ENCODE data around the gene ITGA6. TPM values are rescaled to one million over a fixed set of nuclear protein-coding genes. Genes with fewer than 3 reads are reported as not detected.

Gene ITGA6
- total RNA-seq, 2 experiments from 2014 or later, result 0.38 TPM; not detected in 1

GRCh38 chr2:172428832-172429210, 1.4 kb downstream of the ITGA6 start:
- intact Hi-C loops (cut with micrococcal nuclease; ENCODE audit: unreplicated experiment), result loop anchor here (5.0 kb wide), 1 partner anchor 33 kb away; no protein-coding TSS in a partner anchor
- Histone ChIP-seq H3K9me2 (ENCODE audit: insufficient read depth, low read length) (no peaks in the 10 kb centered on the region), H3K36me3 (ENCODE audit: insufficient read depth, low read length) (no peaks in the 10 kb centered on the region), H3K27ac (ENCODE audit: low read depth, low read length, poor library complexity, severe bottlenecking) (no peak overlapping the region), H3K79me2 (ENCODE audit: insufficient read depth, low read depth, low read length) (no peaks in the 10 kb centered on the region), H3K9me3 (ENCODE audit: low read length) (no peaks in the 10 kb centered on the region), H4K20me1 (ENCODE audit: insufficient read depth, low read length) (no peaks in the 10 kb centered on the region), H3K4me1 (ENCODE audit: insufficient read depth, low read length, poor library complexity, severe bottlenecking) (no peaks in the 10 kb centered on the region), H2AFZ (ENCODE audit: low read length) (no peak overlapping the region), H3K4me3 (ENCODE audit: low read depth, low read length, poor library complexity, severe bottlenecking) (no peak overlapping the region), H3K4me2 (ENCODE audit: low read length) (no peak overlapping the region)
- DNase-seq (ENCODE audit: low spot score), result no peak
- ChIA-PET CTCF (ENCODE audit: unreplicated experiment) (no interaction called here), POLR2A (no interaction called here)
- TF ChIP-seq CTCF (conservative IDR thresholded peaks at IDR 0.05; ENCODE audit: low read length) (no peak), EZH2phosphoT487 (IDR thresholded peaks at IDR 0.05; ENCODE audit: borderline replicate concordance, low read depth, low read length) (0 out of 2 replicates have a peak, but pooled peaks have one; percentile 71)
- no TSS peak for BruUV-seq (replicated peaks)

GRCh38 chr2:172429301-172429968, 2.0 kb downstream of the ITGA6 start:
- Histone ChIP-seq H4K20me1 (ENCODE audit: insufficient read depth, low read length) (no peaks in the 10 kb centered on the region), H3K9me3 (ENCODE audit: low read length) (no peaks in the 10 kb centered on the region), H3K4me3 (ENCODE audit: low read depth, low read length, poor library complexity, severe bottlenecking) (no peak overlapping the region), H3K4me1 (ENCODE audit: insufficient read depth, low read length, poor library complexity, severe bottlenecking) (no peaks in the 10 kb centered on the region), H3K27ac (ENCODE audit: low read depth, low read length, poor library complexity, severe bottlenecking) (no peak overlapping the region), H3K9me2 (ENCODE audit: insufficient read depth, low read length) (no peaks in the 10 kb centered on the region), H3K4me2 (ENCODE audit: low read length) (no peak overlapping the region), H3K79me2 (ENCODE audit: insufficient read depth, low read depth, low read length) (no peaks in the 10 kb centered on the region), H3K36me3 (ENCODE audit: insufficient read depth, low read length) (no peaks in the 10 kb centered on the region), H2AFZ (ENCODE audit: low read length) (no peak overlapping the region)
- intact Hi-C loops (cut with micrococcal nuclease; ENCODE audit: unreplicated experiment), result loop anchor here (5.0 kb wide), 1 partner anchor 33 kb away; no protein-coding TSS in a partner anchor
- CTCF ChIA-PET (ENCODE audit: unreplicated experiment), result no interaction called here
- POLR2A ChIA-PET, result interaction anchor here (1.3 kb wide), 1 partner anchor 11 kb away, joined by 4 read pairs; no protein-coding TSS in a partner anchor
- BruUV-seq (replicated peaks), result no TSS peak
- DNase-seq (ENCODE audit: low spot score), result no peak
- TF ChIP-seq EZH2phosphoT487 (IDR thresholded peaks at IDR 0.05; ENCODE audit: borderline replicate concordance, low read depth, low read length) (no peak), CTCF (conservative IDR thresholded peaks at IDR 0.05; ENCODE audit: low read length) (no peak)

- H3K36me3 ChIP-seq (ENCODE audit: insufficient read depth, low read length), result no peaks in the 10 kb centered on the region
- POLR2A ChIA-PET, result interaction anchor here (1.3 to 1.7 kb wide), 2 partner anchors 11 to 23 kb away, joined by 4 read pairs; no protein-coding TSS in a partner anchor
- no peak overlapping the region for H3K4me3 ChIP-seq (ENCODE audit: low read depth, low read length, poor library complexity, severe bottlenecking)
- no peak for TF ChIP-seq EZH2phosphoT487 (IDR thresholded peaks at IDR 0.05; ENCODE audit: borderline replicate concordance, low read depth, low read length)
- TF ChIP-seq CTCF (conservative IDR thresholded peaks at IDR 0.05; ENCODE audit: low read length), result no peak
- no peaks in the 10 kb centered on the region for H3K9me2 ChIP-seq (ENCODE audit: insufficient read depth, low read length)
- no peaks in the 10 kb centered on the region for H3K79me2 ChIP-seq (ENCODE audit: insufficient read depth, low read depth, low read length)
- intact Hi-C loops (cut with micrococcal nuclease; ENCODE audit: unreplicated experiment), result no loop called here
- H3K4me2 ChIP-seq (ENCODE audit: low read length), result no peak overlapping the region
- BruUV-seq (replicated peaks), result no TSS peak
- CTCF ChIA-PET (ENCODE audit: unreplicated experiment), result no interaction called here
- no peak overlapping the region for H3K27ac ChIP-seq (ENCODE audit: low read depth, low read length, poor library complexity, severe bottlenecking)
- H2AFZ ChIP-seq (ENCODE audit: low read length), result no peak overlapping the region
- no peaks in the 10 kb centered on the region for H3K9me3 ChIP-seq (ENCODE audit: low read length)
- no peak for DNase-seq (ENCODE audit: low spot score)
- no peaks in the 10 kb centered on the region for H3K4me1 ChIP-seq (ENCODE audit: insufficient read depth, low read length, poor library complexity, severe bottlenecking)
- no peaks in the 10 kb centered on the region for H4K20me1 ChIP-seq (ENCODE audit: insufficient read depth, low read length)
Measured at GRCh38 chr2:172430027-172430426, 2.6 kb downstream of the ITGA6 start.

All from OCI-LY7 (cell line).